ENCODE measurements around the gene ADAM19.

DNA sequence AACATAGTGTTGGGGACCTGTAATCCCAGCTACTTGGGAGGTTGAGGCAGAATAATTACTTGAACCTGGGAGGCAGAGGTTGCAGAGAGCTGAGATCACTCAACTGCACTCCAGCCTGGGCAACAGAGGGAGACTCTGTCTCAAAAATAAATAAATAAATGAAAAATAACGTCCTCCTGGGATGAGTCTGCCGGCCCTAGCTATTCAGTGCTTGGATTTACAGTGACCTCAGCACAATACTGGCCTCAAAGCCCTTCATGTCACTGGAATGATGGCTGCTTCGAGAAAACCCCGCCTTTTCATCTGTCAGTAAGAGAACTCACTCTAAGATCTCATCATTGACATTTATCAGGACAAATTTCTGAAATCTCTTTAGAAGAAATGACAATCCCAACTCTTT is 41.2 kb upstream of the ADAM19 start:
- TF ChIP-seq, protein P1, sequence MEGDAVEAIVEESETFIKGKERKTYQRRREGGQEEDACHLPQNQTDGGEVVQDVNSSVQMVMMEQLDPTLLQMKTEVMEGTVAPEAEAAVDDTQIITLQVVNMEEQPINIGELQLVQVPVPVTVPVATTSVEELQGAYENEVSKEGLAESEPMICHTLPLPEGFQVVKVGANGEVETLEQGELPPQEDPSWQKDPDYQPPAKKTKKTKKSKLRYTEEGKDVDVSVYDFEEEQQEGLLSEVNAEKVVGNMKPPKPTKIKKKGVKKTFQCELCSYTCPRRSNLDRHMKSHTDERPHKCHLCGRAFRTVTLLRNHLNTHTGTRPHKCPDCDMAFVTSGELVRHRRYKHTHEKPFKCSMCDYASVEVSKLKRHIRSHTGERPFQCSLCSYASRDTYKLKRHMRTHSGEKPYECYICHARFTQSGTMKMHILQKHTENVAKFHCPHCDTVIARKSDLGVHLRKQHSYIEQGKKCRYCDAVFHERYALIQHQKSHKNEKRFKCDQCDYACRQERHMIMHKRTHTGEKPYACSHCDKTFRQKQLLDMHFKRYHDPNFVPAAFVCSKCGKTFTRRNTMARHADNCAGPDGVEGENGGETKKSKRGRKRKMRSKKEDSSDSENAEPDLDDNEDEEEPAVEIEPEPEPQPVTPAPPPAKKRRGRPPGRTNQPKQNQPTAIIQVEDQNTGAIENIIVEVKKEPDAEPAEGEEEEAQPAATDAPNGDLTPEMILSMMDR (IDR thresholded peaks at IDR 0.05): no peak
- TF ChIP-seq POLR2A (IDR thresholded peaks at IDR 0.05): no peak

Data from ovary (tissue), 3 donors.